ENCODE measurements around the gene LCE5A.
"Not testable (repeated sequence)": the region's sequence is repeated elsewhere in the genome, so short reads cannot be mapped to it uniquely, and the experiment has no call there.

Gene LCE5A, protein sequence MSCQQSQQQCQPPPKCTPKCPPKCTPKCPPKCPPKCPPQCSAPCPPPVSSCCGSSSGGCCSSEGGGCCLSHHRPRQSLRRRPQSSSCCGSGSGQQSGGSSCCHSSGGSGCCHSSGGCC

DNA sequence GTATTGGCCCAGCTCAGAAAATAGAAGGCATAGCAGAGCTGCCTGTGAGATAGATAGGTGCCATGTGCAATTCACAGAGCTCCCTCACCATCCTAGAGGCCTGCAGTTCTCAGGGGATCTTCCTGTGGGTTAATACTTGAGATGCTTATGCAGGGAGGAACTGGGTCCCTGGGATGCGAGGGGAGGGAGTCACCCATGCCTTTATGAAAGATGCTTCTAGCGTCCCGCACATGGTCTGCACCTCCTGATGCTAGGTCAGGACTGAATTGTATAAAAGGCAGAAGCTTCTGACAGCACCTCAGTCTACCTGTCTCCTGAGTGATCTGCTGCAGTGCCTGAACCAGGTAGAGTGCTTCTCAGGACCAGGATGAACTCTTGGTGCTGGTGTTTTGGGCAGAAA, at the start of gene LCE5A:
TSS of gene LCE5A (plus strand) at position 301 of the 400 bp plus-strand sequence. CDS start 732 bp downstream, outside the sequence.
- no peak for DNase-seq (ENCODE audit: low read depth in 2 of 2)

DNA sequence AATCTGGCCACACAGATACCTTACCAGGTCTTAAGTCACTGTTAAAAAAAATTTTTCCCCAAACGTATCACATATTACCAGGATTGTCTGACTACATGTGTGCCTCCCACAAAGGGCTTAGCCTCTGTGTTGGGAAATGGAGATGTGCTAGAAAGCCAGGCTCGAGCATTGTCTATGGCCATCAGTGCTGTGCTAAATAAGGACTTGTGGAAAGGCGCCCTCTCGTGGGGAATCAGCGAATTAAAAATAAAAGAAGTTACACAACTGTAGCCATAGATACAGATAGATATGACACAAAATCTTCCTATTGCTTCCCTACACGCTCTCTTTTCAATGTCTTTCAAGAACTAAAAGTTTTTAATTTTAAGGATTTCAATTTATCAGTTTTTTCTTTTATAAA, 49.1 kb upstream of the LCE5A start:
- DNase-seq (ENCODE audit: low read depth in 2 of 2) = peak in 1 of 2 donors; percentile 31

GRCh38 chr1:152462636-152463035, 48.0 kb upstream of the LCE5A start:
- DNase-seq (ENCODE audit: low read depth in 2 of 2) = no peak

- DNase-seq (ENCODE audit: low read depth in 2 of 2) = no peak
These were observed 44.4 kb upstream of the LCE5A start for GRCh38 chr1:152466217-152466616.

DNA sequence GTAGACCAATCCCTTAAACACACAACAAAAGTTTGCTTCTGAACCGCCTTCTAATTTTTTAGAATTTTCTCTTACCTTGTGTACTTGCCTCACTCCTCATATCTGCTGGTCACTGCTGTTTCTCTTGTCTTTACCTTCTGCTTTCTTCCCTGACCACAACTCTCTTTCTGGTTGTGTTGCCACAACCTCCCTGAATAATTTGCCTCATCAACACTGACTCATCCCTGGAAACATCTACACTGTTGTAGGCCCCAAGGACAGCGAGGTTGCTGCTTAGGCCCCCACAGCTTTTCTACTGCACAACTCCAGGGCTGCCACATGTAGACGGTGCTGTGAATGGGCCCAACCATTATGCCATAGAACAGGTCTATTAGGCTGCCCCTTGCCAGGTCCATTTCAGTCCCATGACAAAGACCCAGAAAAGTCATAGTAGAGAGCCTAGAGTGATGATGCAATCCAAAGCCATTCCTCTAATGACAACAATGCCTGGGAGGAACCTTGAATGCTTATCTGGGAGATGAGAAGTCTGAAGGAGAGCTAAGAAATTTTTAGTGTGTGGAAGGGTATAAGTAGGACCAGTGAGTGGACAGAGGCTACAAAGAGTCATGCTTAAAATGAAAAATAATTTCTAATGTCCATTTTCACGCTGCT, 36.6 kb upstream of the LCE5A start:
- DNase-seq (ENCODE audit: low read depth in 2 of 2) = no peak

- DNase-seq (ENCODE audit: low read depth in 2 of 2) = peak; percentile 33 to 34
These were observed 30.6 kb upstream of the LCE5A start for GRCh38 chr1:152479792-152480595.

DNA sequence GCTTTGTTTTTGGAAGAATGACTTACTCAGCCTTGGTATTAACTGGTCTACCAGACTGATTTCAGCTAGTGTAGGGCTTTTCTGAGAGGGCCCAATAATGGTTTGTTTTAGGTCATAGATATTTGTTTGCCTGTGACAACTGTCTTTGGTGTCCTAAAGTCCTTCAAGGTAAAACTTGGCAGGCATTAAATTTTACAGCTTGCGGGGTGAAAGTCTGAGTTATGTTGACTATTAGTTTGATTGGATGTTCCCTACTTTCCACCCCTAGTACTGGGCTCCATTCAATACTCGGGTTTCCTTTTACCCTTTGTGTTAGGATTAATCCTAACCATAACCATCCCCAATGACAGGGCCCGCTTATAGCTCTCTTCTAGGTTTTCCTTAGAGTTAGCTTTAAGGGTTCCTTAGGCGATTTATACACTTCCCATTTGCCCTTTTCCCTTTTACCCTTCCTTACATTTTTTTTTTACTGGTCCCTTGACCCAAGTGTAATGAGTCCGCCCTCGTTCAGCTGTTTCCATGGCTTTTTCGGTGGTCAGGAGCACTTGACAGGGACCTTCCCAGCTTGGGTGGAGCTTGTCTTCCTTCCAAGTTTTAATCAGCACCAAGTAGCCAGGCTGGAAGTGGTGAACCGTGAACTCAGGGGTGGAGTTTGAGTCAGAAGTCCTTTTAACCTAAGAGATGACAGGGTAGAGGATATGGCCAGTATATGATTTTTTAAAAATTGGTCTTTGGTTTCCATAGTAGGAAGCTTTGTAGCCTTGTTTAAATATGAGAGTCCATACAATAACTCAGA, 28.5 kb upstream of the LCE5A start:
- DNase-seq (ENCODE audit: low read depth in 2 of 2) = no peak

- no peak for DNase-seq (ENCODE audit: low read depth in 2 of 2)
These were observed 24.1 kb upstream of the LCE5A start for GRCh38 chr1:152486400-152487006.

DNA sequence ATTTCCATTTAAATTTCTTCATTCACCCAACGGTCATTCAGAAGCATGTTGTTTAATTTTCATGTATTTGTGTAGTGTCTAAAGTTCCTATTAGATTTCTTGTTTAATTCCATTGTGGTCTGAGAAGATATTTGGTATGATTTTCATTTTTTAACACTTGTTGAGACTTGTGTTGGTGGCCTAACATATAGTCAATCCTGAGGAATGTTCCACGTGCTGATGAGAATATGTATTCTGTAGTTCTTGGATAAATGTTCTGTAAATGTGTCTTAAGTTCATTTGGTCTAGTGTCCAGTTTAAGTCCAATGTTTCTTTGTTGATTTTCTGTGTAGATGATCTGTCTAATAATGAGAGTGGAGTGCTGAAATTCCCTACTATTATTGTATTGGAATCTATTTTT, 22.7 kb upstream of the LCE5A start:
- DNase-seq (ENCODE audit: low read depth in 2 of 2) = no peak

- DNase-seq (ENCODE audit: low read depth in 2 of 2) = not testable (repeated sequence)
These were observed 19.1 kb upstream of the LCE5A start for GRCh38 chr1:152491537-152491936.

DNA sequence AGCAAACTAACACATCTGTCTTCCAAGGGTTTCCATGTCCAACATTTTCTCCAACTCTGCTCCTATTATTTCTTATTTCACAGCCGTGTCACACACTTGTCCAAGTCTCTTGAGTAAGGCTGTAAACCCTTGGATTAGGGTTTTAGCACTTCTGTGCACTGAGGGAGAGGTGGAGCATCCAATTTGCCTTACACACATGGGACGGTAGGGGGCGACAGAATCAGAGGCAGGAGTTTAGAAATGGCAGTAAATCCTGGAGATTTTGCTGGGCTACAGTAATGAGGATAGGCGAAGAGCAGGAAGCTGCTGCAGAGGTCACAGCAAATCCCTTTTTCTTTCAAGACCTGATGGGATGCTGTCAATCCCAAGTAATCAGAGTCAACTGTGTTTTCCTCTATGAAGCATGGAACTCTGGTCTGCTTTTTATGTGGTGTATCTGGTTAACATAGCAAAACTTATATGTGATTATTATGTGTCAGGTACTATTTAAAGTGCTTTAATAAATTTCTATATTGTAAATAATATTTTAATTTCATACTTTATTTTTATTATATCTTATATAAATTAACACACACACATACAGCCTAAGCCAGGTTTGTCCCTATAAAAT, 15.4 kb upstream of the LCE5A start:
- no peak for DNase-seq (ENCODE audit: low read depth in 2 of 2)

DNA sequence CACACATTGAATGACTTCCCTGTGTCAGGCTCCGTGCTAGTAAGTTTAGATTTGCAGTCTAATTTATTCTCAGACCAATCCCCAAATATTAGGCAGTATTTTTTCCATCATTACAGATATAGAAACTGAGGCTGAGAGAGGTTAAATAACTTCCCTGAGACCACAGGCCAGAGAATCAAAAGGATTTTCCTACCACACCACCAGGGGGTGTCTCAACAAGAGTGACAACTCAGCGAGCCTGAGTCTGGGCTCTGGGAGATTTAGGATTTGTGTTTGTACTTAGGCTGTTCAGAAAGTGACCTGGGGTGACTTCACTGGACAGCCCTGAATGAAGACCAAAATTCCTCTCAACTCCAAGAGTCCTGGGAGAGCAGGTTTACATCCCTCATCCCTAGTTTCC, 13.3 kb upstream of the LCE5A start:
- no peak for DNase-seq (ENCODE audit: low read depth in 2 of 2)

DNA sequence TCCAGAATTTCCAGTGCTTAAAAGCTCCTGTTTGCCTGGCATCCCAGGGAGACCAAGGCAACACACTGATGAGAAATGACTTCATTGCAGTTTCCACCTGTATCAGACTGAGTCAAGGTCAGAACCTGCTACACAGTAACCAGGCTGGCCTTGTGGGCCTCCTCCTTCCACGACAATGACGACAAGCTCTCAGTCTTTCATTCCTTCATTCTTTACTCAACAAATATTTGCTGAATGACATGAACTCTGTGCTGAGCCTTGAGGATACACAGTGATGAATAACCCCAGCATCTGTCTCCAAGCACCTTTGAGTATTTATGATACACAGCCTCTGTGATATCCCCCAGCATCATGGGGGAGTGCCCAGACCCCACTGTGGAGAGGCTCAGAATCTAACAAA, 8.9 kb upstream of the LCE5A start:
- no peak for DNase-seq (ENCODE audit: low read depth in 2 of 2)

- no peak for DNase-seq (ENCODE audit: low read depth in 2 of 2)
These were observed 8.0 kb upstream of the LCE5A start for GRCh38 chr1:152502496-152503180.

GRCh38 chr1:152505083-152505482, 5.5 kb upstream of the LCE5A start:
- DNase-seq (ENCODE audit: low read depth in 2 of 2) = no peak

GRCh38 chr1:152506899-152507498, 3.6 kb upstream of the LCE5A start:
- DNase-seq (ENCODE audit: low read depth in 2 of 2) = no peak

DNA sequence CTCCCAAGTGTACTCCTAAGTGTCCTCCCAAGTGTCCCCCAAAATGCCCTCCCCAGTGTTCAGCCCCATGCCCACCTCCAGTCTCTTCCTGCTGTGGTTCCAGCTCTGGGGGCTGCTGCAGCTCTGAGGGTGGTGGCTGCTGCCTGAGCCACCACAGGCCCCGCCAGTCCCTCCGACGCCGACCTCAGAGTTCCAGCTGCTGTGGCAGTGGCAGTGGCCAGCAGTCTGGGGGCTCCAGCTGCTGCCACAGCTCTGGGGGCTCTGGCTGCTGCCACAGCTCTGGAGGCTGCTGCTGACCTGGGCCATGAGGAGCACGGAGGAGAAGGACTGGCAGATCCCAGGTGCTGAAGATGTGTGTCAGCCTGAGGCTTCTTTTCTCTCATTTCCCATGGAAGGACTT, 993 bp downstream of the LCE5A start:
- no peak for DNase-seq (ENCODE audit: low read depth in 2 of 2)

GRCh38 chr1:152513081-152513480, 2.5 kb downstream of the LCE5A start:
- DNase-seq (ENCODE audit: low read depth in 2 of 2) = no peak

DNA sequence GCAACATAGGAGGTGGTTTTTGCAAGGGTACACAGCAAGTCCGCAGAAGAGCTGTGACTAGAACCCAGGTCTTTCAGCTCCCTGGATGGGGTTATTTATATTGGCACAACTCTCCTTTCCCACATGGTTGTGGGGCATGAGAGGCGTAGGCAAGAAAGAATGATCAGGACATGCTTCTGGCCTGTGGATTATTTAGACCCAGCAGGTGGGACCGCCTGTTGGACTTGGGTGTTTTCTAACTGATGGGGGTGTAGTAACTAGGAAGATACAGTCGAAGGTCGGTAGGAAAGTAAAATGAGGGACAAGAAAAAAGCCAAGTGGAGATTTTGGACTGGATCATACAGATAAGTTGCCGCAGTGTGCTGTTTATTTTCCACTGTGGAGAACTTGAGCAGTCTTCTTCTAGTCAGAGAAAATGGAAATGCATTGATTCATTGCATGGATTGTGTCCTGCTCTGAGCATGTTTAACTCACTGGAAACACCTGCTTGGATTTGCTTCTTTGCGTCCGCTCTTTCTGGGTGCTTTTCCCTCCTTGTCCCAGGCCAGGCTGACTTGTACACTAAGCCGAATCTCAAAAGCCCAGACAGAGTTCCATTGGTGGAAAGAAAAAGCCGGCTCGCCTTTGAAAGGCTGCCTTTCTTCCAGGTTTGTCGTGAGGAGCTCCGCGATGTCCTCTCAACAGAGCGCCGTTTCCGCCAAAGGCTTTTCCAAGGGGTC, 4.3 kb downstream of the LCE5A start:
- DNase-seq (ENCODE audit: low read depth in 2 of 2) = no peak

DNA sequence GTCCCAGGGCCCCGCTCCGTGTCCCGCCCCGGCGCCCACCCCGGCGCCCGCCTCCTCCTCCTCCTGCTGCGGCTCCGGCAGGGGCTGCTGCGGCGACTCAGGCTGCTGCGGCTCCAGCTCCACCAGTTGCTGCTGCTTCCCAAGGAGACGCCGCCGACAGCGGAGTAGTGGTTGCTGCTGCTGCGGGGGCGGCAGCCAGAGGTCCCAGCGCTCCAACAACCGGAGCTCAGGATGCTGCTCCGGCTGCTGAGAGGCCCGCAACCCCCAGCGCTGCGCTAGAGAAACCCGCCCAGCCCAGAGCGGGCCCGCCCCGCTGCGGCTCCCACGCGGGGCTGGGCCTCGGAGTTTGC, 4.8 kb downstream of the LCE5A start:
- DNase-seq (ENCODE audit: low read depth in 2 of 2) = no peak
